HG02885 (cell line): ENCODE data around the gene MORC1.

Experiments
- ATAC-seq: cut with Tn5 transposase; IDR thresholded peaks from one replicate; pipeline ENCODE4 v1.9.1; 2021; ENCODE audit warnings: mild to moderate bottlenecking; ENCODE audit not compliant: unreplicated experiment, poor library complexity

The MORC1 gene

DNA sequence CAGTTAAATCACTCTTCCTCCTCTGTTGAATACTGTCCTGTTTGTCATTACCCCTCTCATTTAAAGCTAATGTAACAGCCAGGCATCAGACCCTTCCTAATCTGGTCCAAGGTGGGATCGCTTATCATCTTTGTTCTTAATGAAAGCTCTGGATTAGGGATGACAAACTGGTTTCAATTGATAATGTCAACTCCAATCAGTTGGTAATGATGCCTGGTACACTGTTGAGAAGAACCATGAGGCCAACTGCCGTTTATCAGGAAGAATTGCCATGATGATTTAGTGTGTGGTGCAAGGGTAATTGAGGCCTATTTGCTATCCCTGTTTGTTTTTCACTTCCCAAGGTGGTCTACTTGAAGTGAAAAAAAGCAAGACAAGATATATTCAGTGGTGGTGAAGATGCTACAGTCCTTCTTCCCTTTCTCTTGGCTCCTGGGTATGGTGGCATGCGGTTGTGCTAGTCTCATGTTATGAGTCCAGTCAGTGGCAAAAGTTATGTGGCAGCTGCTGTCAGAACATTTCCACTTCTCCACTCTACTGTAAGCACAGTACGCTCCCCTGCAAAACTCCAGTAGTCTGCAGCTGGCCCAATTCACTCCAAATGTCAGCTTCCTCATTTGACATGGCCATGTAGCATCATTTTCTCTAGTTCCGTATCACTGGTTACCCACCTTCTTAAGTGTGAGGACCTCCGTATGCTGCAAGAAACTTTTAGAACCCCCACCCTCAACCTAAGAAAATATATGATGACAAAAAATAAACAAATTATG is 72.5 kb downstream of the MORC1 start:
- ATAC-seq = no peak

DNA sequence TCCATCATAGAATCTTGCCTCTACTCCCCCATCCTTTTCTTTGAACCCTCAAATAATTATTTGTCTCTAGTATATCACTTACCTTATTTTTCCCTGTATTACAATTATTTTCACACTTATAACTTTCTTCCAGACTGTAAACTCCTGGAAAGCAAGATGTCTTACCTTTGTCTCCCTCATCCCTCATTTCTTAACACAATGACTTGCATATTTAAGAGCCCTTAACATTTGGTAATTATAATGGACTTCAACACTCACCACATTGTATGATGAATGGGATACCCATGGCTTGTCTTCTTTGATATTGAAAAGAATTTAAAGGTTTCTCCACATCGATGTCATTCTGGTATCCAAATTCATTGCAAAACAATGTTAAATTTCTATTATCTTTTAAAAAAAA is 82.9 kb downstream of the MORC1 start:
- ATAC-seq = no peak

DNA sequence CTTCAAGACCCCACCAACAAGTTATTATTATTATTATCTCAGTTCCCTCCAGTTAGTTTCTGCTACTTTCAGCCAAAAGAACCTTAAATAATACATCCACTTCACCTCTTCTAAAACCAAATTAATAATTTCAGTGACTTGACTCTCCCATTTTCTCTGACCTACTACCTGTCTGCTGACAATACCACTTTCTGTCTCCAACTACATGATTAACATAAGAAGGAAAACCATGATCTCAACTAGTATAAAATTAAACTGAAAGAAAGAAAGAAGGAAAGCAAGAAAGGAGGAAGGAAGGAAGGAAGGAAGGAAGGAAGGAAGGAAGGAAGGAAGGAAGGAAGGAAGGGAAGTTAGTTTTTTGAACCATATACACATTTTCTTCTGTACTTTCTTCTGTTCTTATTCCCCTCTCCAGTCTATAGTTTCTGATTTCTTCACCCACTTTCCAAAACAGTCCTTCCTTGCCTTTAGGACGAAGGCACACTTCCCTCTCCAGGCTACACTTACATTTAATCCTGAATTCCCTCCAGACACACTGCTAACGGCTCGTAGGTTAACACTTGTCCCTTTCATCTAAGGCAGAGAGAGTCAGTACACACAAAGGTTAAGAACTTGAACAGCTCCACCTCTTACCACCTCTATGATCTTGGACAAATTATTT is 84.8 kb downstream of the MORC1 start:
- ATAC-seq = no peak

DNA sequence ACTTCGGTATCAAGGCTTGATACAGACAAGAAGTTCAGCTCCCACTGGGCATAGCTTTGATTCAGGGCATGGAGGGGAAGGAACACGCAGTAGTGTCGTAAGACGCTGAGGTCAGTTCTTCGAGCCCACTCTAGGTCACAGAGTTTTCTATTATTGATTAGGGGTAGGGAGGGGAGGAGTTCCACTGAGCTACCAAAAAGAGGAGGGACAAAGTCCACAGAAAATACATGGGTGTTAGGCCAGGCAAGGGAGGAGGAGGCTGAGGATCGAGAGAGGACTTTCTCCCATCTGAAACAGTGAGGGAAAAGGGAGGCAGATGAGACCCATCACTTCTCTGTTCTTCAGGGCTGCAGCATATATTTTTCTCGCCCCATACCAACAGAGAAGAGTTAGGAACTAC is 89.2 kb downstream of the MORC1 start:
- ATAC-seq = no peak

DNA sequence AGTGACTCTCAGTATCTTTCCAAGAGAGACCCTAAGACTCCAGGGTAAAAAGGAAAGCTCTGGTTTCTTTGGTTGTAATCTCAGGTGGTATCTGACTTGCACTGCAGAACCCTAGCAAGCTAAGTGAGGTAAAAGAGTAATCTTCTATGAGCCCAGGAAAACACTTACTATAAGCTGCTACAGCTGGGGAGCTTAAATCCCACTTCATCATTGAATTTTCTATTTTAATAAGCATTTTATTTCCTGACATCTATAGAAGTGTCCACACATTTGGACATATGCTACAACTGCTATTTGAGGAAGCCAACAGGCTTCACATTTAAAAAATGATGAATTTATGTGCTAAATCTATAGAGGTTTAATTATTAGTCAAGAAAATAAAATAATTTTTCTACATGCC is 91.1 kb downstream of the MORC1 start:
- no peak for ATAC-seq

DNA sequence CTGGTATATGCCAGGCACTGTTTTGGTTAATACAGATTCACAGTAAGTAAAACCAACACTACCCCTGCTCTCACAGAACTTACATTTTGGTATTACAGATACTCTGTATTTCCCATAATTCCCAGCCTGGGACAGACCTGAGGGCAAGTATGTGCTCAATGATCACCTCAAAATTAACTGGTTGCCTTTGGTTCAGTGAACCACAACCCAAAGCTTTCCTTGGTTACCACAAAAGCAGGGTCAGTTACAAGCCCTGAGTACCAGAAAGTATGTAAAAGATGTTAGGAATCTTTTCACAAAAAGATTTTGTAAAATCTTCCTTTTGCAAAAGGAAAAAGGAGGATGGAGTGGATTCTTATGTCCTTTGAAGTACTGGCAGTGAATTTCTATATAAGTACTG is 92.0 kb downstream of the MORC1 start:
- no peak for ATAC-seq

DNA sequence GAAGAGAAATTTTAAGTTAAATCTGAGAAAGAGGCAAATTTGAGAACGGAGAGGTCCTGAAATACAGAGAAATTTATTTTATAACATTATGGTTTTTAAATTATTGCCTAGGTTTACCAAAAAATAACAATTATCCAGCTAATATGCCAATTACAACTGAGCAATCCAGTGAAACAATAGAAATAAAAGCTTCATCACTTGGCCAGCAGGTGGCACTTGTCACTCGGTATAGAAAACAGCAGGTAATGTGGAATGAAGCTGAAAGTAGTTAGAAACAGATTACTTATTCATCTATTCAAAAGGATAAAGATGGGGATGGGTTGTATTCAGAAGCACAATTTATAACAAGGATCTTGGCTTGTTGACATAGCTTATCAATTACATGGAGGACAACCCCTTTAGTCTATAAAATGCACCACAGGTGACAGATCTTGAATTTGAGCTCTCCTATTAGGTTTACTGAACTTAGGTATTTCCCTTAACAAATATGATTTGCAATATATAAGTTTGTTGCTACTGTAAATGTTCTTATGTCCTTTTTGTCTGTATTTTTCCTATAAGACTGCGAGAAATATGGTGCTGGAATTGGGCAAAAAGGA is 94.2 kb downstream of the MORC1 start:
- ATAC-seq = peak; percentile 92

DNA sequence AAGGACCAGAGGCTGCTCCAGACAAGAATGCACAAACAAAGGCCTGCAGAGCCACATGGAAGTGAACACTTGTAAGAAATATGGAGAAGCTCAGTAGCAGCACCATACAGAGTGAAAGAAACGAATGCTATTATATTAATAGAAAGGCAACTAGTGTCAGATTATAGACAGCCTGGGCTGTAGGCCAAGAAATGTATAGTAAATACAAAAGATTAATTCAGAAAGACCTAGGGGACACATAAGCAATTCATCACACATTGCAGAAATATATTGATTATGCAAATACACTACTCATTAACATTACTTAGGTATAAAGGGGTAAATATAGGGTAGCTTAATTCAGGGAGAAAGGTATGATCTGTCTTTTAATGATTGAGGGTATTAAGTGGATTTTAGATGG is 94.8 kb downstream of the MORC1 start:
- no peak for ATAC-seq

DNA sequence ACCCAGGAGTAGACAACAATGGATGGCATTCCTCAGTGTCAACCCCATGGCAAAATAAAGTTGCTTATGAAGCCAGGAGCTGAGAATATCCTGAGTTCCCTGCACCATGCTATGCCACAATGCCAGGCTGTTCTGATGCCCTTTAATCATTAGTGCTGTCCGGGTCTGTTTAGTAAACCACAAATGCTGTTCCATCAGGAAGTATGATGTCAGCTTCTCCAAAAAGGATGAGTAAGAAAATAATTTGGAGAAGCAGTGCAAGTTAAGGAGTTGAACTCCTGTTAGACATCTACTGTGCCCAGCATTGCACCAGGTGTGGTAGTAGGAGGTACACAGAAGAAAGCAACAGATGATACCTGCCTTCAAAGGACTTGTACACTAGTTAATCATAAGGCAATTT is 96.4 kb downstream of the MORC1 start:
- no peak for ATAC-seq

DNA sequence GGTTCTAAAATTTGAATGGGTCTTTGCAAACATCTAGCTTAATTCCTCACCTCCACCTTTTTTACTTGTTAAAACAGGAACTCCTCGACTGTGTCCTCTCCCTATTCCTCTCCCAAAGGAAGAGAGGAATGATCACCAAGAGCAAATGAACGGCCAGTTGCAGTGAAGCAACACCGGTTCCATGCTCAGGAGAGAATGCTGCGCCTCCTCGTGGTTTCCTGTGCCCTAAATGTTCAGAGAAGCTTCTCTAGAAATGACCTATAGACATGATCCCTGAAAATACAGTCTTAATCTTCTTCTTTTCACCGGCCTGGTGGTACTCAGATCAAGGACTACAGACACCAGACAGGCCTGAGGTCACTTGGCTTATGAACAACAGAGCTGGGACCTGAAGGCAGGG is 99.1 kb downstream of the MORC1 start:
- ATAC-seq = no peak

DNA sequence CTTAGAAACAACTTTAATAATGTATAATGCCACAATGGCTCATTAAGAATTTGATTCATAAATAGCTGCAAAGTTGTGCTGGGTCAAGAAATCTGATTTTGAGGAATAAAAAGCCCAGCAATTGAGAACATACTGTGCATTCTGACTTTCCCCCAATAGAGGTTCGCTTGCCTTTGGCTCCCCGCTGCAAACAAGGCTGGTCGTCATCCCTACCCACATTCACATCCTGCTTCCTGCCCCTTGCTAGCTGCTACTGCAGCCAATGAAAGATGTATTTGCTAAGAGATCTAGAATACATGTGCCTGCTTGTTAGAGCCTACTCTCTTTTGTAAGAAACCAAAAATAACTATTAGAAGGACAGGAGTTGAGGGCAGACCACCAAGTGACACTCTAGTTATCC is 112.5 kb downstream of the MORC1 start:
- no peak for ATAC-seq

DNA sequence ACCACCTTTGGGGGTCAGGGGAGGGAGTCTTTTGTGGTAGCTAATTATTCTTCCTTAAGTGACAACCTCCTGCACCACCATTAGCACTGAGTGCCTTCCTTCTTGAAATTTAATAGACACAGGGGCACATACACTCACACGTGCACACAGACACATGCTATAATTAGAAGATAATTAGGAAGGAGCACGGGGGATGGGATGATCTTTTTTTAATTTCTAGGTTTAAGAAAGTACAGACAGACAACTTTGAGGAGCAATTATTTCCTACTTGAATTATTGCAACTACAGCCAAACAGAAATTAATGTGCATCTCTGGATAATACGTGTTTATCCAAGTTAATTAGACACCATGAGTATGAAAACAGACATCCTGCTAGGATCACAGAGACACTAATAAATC is 119.5 kb downstream of the MORC1 start:
- ATAC-seq = no peak

DNA sequence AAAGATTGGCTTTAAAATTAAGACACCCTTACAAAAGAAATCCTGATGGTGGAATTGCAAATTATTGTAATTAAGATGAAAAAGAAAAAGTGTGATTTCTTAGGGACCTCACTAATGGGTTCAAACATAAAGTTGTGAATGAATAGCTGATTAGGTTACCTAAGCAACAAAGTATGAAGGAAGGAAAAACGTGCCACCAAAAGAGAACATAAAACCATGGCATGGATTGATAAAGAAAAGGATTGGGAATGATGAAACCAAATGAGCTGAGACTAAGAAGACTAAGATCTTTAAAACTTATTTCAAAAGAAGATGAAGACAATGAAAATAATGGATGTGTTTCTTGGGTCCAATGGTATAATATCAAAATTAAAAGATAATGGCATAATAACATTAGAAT is 132.1 kb downstream of the MORC1 start:
- ATAC-seq = no peak

DNA sequence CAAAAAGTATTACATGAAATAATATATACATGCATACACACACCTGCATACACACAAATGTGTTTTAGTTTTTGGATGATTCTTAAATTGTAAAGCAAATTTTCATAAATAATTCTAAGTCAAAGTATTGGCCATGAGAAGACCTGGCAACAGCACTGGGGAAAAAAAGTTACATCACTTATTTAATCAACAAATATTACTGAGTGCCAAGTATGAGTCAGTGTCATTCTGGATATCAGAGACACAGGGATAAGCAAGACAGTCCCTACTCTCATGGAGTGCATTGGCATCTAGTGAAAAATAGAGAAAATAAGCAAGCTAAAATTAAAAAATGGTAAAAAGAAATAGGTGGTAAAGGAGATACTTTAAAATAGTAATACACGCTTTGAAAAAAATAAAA is 134.9 kb downstream of the MORC1 start:
- no peak for ATAC-seq

DNA sequence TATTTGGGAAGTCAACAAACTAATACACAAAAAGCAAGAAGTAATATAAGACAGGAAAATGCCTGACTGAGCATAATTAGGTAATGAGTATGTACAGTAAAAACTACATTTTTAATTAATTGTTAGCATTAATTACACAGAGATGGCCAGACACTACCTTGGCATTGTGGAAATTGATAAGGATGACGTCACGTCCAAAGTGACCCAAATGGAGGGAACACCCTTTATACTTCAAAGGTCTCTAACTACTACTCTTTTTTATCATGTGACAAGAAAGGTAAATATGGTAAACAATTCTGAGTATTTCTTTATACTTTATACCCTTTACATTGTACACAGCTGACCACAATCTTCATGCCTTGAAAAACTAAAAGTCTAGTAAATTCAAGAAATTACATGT is 141.9 kb downstream of the MORC1 start:
- ATAC-seq = no peak

DNA sequence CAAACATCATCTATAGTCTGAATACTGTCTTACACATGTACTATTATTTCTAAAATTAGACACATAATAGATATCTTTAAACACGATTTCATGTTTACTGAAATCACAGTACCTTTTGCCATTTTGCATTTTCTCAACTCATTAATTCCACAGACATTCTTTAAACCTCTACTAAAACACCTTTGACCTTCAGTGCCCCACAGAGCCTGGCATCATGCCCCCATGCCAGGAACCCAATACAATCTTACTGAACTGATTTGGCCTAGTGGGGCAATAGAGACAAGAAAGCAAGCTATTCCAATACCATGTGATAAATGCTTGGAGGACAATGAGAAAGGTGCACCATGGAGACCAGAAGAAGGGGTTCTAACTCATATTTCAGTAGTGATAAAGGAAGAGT is 144.9 kb downstream of the MORC1 start:
- no peak for ATAC-seq

DNA sequence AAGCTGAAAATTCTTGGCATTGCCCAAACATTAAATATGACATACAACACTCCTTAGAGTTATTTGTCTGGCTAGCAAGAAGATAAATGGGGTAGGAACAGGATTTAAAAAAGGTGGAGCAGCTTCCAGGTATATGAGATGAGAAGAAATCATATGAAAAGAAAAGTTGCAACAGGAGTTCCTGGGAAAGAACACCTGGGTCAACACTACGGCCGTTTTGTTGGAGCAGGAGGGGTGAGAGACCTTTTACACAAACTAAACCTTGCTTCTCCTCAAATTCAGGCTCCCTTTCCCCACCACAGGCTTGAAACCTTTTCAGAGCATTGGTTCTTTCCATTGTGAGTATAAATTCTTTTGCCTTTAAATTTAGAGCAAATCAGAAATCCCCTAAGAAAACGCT is 145.5 kb downstream of the MORC1 start:
- no peak for ATAC-seq

DNA sequence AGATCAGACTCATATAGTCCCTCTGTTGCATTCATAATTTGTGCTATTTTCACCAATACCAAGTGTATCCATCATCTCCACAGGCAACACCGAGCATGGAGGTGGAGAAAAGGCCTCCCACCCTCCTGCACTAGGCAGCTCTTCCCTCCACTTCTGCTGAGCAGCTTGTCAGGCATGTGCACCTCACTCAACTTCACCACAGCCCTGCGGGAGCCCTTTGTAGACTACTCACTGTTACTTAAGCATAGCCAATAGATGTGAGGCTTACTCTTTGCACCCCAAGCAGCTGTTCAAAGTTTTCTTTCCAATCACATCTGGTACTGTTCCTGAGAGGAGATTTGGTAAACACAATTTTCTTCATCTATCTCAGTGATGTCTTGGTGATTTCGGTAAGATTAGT is 147.4 kb downstream of the MORC1 start:
- no peak for ATAC-seq

DNA sequence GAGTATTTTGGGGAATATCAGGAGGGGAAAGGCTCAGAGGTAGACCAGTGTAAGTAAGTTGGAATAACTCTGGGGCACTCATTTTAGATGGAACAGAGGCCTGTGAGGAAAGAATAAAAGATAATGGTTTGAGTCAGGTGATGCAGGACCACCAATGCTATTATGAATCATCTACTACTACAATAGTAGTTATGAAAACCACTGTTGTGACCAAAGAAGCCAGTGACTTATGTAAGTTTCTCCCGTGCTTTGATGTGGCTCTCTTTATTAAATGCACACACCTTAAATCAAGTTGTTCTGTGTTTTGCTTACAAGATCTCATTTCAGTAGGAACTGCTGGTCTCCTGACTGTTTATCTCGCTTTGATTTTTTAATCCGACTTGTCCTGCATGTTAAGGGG is 151.2 kb downstream of the MORC1 start:
- ATAC-seq = no peak

DNA sequence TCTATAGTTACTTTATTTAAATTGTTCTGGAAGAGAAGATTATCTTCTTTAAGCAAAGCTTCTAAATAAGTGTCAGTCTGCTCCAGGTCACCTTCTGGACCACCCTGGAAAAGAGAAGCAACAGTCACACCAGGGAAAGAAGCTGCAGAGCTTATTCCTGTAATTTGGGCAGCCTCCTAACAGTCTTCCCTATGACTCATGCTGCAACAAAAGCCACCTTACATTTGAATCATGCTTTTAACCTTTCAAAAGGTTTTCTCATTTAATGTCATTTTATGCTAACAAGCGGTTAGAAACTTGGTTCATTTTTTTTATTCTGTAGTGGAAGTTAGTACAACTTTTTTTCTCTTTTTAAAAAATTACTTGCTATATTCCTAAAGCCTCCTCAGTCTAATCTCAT is 158.9 kb downstream of the MORC1 start:
- no peak for ATAC-seq

DNA sequence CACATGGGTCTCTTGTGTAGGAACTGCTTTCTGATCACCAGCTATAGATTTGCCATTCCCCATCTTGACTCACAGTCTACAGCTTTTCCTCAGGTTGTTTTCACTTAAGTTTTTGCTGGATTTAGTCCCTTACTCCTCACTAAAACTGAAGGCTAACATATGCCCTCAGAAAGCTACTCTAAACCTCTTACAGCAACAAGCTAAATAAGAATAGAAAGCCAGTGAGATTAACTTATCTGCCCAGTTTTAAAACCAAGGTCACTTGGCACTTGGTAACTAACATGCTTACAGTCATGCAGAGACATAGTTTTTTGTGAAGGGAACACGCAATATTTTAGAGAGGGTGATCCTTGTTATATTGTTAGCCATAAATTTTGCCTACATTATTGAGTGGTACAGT is 164.2 kb downstream of the MORC1 start, which contains the start of gene GUCA1C:
Gene GUCA1C (minus strand): TSS at position 180 of the 400 bp plus-strand sequence. CDS start 117 bp downstream, at position 63.
- no peak for ATAC-seq

DNA sequence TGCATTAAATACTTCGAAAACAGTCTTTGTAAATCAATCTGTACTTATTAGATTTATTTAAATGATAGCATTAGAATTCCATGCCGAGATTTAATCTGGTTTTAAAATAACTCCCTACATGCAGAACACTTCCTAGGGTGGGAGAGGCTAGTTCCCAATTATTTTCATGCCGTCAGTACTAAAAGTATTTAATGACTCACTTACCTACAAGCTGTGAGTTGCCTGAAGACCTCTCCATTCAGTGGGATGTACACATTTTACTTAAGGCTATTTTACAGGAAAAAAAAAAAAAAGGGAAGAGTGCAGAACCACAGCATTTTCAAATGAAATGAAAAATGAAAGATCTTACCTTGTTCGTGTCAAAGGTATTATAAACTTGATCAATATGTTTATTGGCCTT is 164.7 kb downstream of the MORC1 start:
- no peak for ATAC-seq
